Measurements from ENCODE around the gene BICD2.
A peak's percentile ranks its signal among the peaks of the same experiment; 100 is the strongest.

Gene BICD2

GRCh38 chr9:92759446-92759845 is 5.2 kb downstream of the BICD2 start:
- Histone ChIP-seq H3K4me3 (ENCODE audit: low read length) (no peak overlapping the region), H3K4me1 (ENCODE audit: control insufficient read depth, insufficient read depth, low read length) (peaks cover 25% of the 10 kb centered on the region), H3K27me3 (ENCODE audit: control insufficient read depth, insufficient read depth, low read length) (no peaks in the 10 kb centered on the region), H3K36me3 (ENCODE audit: insufficient read depth, low read length) (peaks cover 4% of the 10 kb centered on the region), H3K9me3 (replicated peaks; ENCODE audit: low read length) (no peaks in the 10 kb centered on the region), H3K9ac (ENCODE audit: low read depth, low read length) (no peak overlapping the region), H3K4me2 (ENCODE audit: low read length) (no peak overlapping the region)

GRCh38 chr9:92756792-92757191 is 7.8 kb downstream of the BICD2 start:
- Histone ChIP-seq H3K4me1 (ENCODE audit: control insufficient read depth, insufficient read depth, low read length) (peaks cover 13% of the 10 kb centered on the region), H3K36me3 (ENCODE audit: insufficient read depth, low read length) (peaks cover 4% of the 10 kb centered on the region), H3K4me2 (ENCODE audit: low read length) (no peak overlapping the region), H3K27me3 (ENCODE audit: control insufficient read depth, insufficient read depth, low read length) (no peaks in the 10 kb centered on the region), H3K9ac (ENCODE audit: low read depth, low read length) (no peak overlapping the region), H3K4me3 (ENCODE audit: low read length) (no peak overlapping the region), H3K9me3 (replicated peaks; ENCODE audit: low read length) (no peaks in the 10 kb centered on the region)

GRCh38 chr9:92754091-92754745 is 10.4 kb downstream of the BICD2 start:
- no peak overlapping the region for H3K4me3 ChIP-seq (ENCODE audit: low read length)
- peaks cover 4% of the 10 kb centered on the region for H3K36me3 ChIP-seq (ENCODE audit: insufficient read depth, low read length)
- H3K4me1 ChIP-seq (ENCODE audit: control insufficient read depth, insufficient read depth, low read length) = peaks cover 13% of the 10 kb centered on the region
- H3K9me3 ChIP-seq (replicated peaks; ENCODE audit: low read length) = no peaks in the 10 kb centered on the region
- H3K27me3 ChIP-seq (ENCODE audit: control insufficient read depth, insufficient read depth, low read length) = no peaks in the 10 kb centered on the region
- no peak overlapping the region for H3K9ac ChIP-seq (ENCODE audit: low read depth, low read length)
- H3K4me2 ChIP-seq (ENCODE audit: low read length) = no peak overlapping the region

GRCh38 chr9:92752812-92753404 is 11.7 kb downstream of the BICD2 start:
- Histone ChIP-seq H3K27me3 (ENCODE audit: control insufficient read depth, insufficient read depth, low read length) (no peaks in the 10 kb centered on the region), H3K4me2 (ENCODE audit: low read length) (no peak overlapping the region), H3K9ac (ENCODE audit: low read depth, low read length) (no peak overlapping the region), H3K4me1 (ENCODE audit: control insufficient read depth, insufficient read depth, low read length) (peaks cover 26% of the 10 kb centered on the region), H3K36me3 (ENCODE audit: insufficient read depth, low read length) (peaks cover 4% of the 10 kb centered on the region), H3K4me3 (ENCODE audit: low read length) (no peak overlapping the region), H3K9me3 (replicated peaks; ENCODE audit: low read length) (no peaks in the 10 kb centered on the region)

GRCh38 chr9:92749934-92750315 is 14.7 kb downstream of the BICD2 start:
- Histone ChIP-seq H3K9me3 (replicated peaks; ENCODE audit: low read length) (no peaks in the 10 kb centered on the region), H3K4me3 (ENCODE audit: low read length) (no peak overlapping the region), H3K4me1 (ENCODE audit: control insufficient read depth, insufficient read depth, low read length) (peaks cover 43% of the 10 kb centered on the region), H3K4me2 (ENCODE audit: low read length) (peak overlapping the region; percentile 23), H3K36me3 (ENCODE audit: insufficient read depth, low read length) (no peaks in the 10 kb centered on the region), H3K9ac (ENCODE audit: low read depth, low read length) (no peak overlapping the region), H3K27me3 (ENCODE audit: control insufficient read depth, insufficient read depth, low read length) (no peaks in the 10 kb centered on the region)

- no peak overlapping the region for H3K4me3 ChIP-seq (ENCODE audit: low read length)
- H3K4me1 ChIP-seq (ENCODE audit: control insufficient read depth, insufficient read depth, low read length) = peaks cover 43% of the 10 kb centered on the region
- no peaks in the 10 kb centered on the region for H3K36me3 ChIP-seq (ENCODE audit: insufficient read depth, low read length)
- no peaks in the 10 kb centered on the region for H3K9me3 ChIP-seq (replicated peaks; ENCODE audit: low read length)
- no peaks in the 10 kb centered on the region for H3K27me3 ChIP-seq (ENCODE audit: control insufficient read depth, insufficient read depth, low read length)
- peak overlapping the region; percentile 23 for H3K4me2 ChIP-seq (ENCODE audit: low read length)
- H3K9ac ChIP-seq (ENCODE audit: low read depth, low read length) = no peak overlapping the region
These were observed 15.3 kb downstream of the BICD2 start for GRCh38 chr9:92749071-92749933.

- H3K9ac ChIP-seq (ENCODE audit: low read depth, low read length) = no peak overlapping the region
- peaks cover 43% of the 10 kb centered on the region for H3K4me1 ChIP-seq (ENCODE audit: control insufficient read depth, insufficient read depth, low read length)
- H3K9me3 ChIP-seq (replicated peaks; ENCODE audit: low read length) = no peaks in the 10 kb centered on the region
These were observed 16.5 kb downstream of the BICD2 start for GRCh38 chr9:92748233-92748497.

GRCh38 chr9:92747459-92748232 is 17.0 kb downstream of the BICD2 start:
- Histone ChIP-seq H3K9me3 (replicated peaks; ENCODE audit: low read length) (no peaks in the 10 kb centered on the region), H3K9ac (ENCODE audit: low read depth, low read length) (no peak overlapping the region), H3K4me3 (ENCODE audit: low read length) (no peak overlapping the region), H3K36me3 (ENCODE audit: insufficient read depth, low read length) (no peaks in the 10 kb centered on the region), H3K4me1 (ENCODE audit: control insufficient read depth, insufficient read depth, low read length) (peaks cover 43% of the 10 kb centered on the region), H3K27me3 (ENCODE audit: control insufficient read depth, insufficient read depth, low read length) (no peaks in the 10 kb centered on the region), H3K4me2 (ENCODE audit: low read length) (peak overlapping the region; percentile 22)

More at GRCh38 chr9:92748233-92748497, 16.5 kb downstream of the BICD2 start:
- Histone ChIP-seq H3K4me2 (ENCODE audit: low read length) (peak overlapping the region; percentile 22), H3K4me3 (ENCODE audit: low read length) (no peak overlapping the region), H3K27me3 (ENCODE audit: control insufficient read depth, insufficient read depth, low read length) (no peaks in the 10 kb centered on the region), H3K36me3 (ENCODE audit: insufficient read depth, low read length) (no peaks in the 10 kb centered on the region)

- no peaks in the 10 kb centered on the region for H3K9me3 ChIP-seq (replicated peaks; ENCODE audit: low read length)
- H3K27me3 ChIP-seq (ENCODE audit: control insufficient read depth, insufficient read depth, low read length) = no peaks in the 10 kb centered on the region
- peak overlapping the region; percentile 22 for H3K4me2 ChIP-seq (ENCODE audit: low read length)
- H3K36me3 ChIP-seq (ENCODE audit: insufficient read depth, low read length) = no peaks in the 10 kb centered on the region
- peaks cover 43% of the 10 kb centered on the region for H3K4me1 ChIP-seq (ENCODE audit: control insufficient read depth, insufficient read depth, low read length)
- H3K4me3 ChIP-seq (ENCODE audit: low read length) = peak overlapping the region; percentile 0
- no peak overlapping the region for H3K9ac ChIP-seq (ENCODE audit: low read depth, low read length)
These were observed 17.8 kb downstream of the BICD2 start for GRCh38 chr9:92746567-92747458.

- Histone ChIP-seq H3K9me3 (replicated peaks; ENCODE audit: low read length) (no peaks in the 10 kb centered on the region), H3K36me3 (ENCODE audit: insufficient read depth, low read length) (no peaks in the 10 kb centered on the region), H3K4me2 (ENCODE audit: low read length) (no peak overlapping the region), H3K27me3 (ENCODE audit: control insufficient read depth, insufficient read depth, low read length) (no peaks in the 10 kb centered on the region), H3K9ac (ENCODE audit: low read depth, low read length) (no peak overlapping the region), H3K4me3 (ENCODE audit: low read length) (no peak overlapping the region), H3K4me1 (ENCODE audit: control insufficient read depth, insufficient read depth, low read length) (peaks cover 48% of the 10 kb centered on the region)
These were observed 18.8 kb downstream of the BICD2 start for GRCh38 chr9:92745881-92746280.
